Measurements from ENCODE around the gene NEGR1. TPM values are rescaled to one million over a fixed set of nuclear protein-coding genes. Genes with fewer than 3 reads are reported as not detected.

NEGR1 gene
- total RNA-seq, 1 donor from 2014 or later = 2.4 TPM

DNA sequence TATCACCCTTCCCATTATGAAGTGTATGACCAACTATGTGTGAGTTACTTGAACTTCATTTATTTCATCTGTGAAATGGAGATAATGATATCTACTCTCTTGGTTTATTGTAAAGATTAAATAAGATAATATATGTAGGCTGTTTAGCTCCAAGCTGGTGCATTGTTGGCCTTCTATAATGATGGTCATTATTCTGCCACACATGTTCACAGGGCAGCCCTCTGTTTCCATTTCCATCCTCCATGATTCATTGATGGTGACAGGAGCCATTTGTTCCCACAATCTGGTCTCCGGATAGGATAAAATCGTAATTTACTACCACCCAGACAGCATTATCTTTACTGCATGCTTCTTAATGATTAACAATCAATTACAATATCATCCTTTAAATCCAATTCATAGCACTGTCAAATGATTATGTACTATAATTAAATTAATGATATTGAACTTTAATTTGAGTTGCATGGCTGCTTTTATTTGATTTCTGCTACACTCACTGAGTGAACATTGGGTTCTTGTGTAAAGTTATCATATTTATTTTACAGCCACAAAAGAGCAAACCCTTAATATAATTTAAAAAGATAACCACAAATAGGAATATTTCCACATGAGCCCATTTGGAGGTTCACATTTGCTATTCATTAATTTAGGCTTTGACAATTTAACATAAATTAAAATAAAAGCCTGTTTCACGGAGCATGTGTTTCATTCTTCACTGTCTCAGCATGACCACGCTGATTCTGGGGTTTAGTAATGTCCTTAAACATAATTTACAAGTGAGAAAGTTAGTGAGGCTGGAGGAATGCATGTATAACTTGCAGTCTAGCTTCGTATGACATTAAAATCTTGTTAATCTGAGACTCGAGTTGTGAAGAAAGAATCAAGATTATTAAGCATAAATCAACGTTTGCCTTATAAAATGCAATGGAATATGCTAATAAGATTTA, 605.1 kb downstream of the NEGR1 start:
- DNase-seq (ENCODE audit: low spot score in 2 of 2, unreplicated experiment in 2 of 2) = no peak
- no peak overlapping the region for H3K27ac Mint-ChIP-seq
- H3K4me3 Mint-ChIP-seq = no peak overlapping the region
- no peaks in the 10 kb centered on the region for H3K4me1 Mint-ChIP-seq
- H3K36me3 Mint-ChIP-seq = no peaks in the 10 kb centered on the region
- H3K27me3 Mint-ChIP-seq (ENCODE audit: low read depth) = peaks cover 6% of the 10 kb centered on the region
- TF ChIP-seq CTCF (IDR thresholded peaks at IDR 0.05; ENCODE audit: unreplicated experiment) = no peak
- H3K9me3 Mint-ChIP-seq = no peaks in the 10 kb centered on the region

DNA sequence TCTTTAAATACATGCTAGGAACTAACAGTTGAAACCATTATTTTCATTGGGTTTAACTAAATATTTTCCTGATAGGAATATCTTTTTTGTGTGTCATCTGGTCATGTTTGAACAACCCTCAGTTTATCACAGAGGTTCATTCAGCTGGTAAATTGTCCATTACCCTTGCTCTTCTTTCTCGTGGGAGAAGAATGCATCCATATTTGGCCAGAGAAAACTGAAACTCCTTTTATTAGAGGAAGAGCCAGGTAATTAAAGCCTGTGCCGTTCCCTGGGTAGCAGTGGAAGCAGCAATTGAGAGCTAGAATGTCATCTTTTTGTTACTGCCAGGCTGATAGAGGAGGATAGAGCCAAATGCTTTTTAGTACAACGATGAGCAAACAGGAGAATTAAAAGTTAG, 614.3 kb downstream of the NEGR1 start:
- Mint-ChIP-seq H3K27me3 (ENCODE audit: low read depth) (peaks cover 2% of the 10 kb centered on the region), H3K27ac (no peak overlapping the region), H3K4me1 (peaks cover 2% of the 10 kb centered on the region), H3K36me3 (no peaks in the 10 kb centered on the region), H3K9me3 (no peaks in the 10 kb centered on the region), H3K4me3 (no peak overlapping the region)
- no peak for DNase-seq (ENCODE audit: low spot score in 2 of 2, unreplicated experiment in 2 of 2)
- no peak for TF ChIP-seq CTCF (IDR thresholded peaks at IDR 0.05; ENCODE audit: unreplicated experiment)

GRCh38 chr1:71667216-71667615, 615.1 kb downstream of the NEGR1 start:
- Mint-ChIP-seq H3K4me3 (no peak overlapping the region), H3K9me3 (no peaks in the 10 kb centered on the region), H3K4me1 (peaks cover 2% of the 10 kb centered on the region), H3K27ac (no peak overlapping the region), H3K36me3 (no peaks in the 10 kb centered on the region), H3K27me3 (ENCODE audit: low read depth) (peaks cover 2% of the 10 kb centered on the region)
- no peak for DNase-seq (ENCODE audit: low spot score in 2 of 2, unreplicated experiment in 2 of 2)
- no peak for TF ChIP-seq CTCF (IDR thresholded peaks at IDR 0.05; ENCODE audit: unreplicated experiment)

GRCh38 chr1:71666609-71667008, 615.7 kb downstream of the NEGR1 start:
- no peak overlapping the region for H3K27ac Mint-ChIP-seq
- no peaks in the 10 kb centered on the region for H3K27me3 Mint-ChIP-seq (ENCODE audit: low read depth)
- no peaks in the 10 kb centered on the region for H3K36me3 Mint-ChIP-seq
- no peak overlapping the region for H3K4me3 Mint-ChIP-seq
- peaks cover 2% of the 10 kb centered on the region for H3K4me1 Mint-ChIP-seq
- no peak for DNase-seq (ENCODE audit: low spot score in 2 of 2, unreplicated experiment in 2 of 2)
- no peak for TF ChIP-seq CTCF (IDR thresholded peaks at IDR 0.05; ENCODE audit: unreplicated experiment)
- H3K9me3 Mint-ChIP-seq = no peaks in the 10 kb centered on the region

- Mint-ChIP-seq H3K36me3 (no peaks in the 10 kb centered on the region), H3K27me3 (ENCODE audit: low read depth) (no peaks in the 10 kb centered on the region), H3K27ac (no peak overlapping the region), H3K4me1 (no peaks in the 10 kb centered on the region), H3K9me3 (peaks cover 4% of the 10 kb centered on the region), H3K4me3 (no peak overlapping the region)
- TF ChIP-seq CTCF (IDR thresholded peaks at IDR 0.05; ENCODE audit: unreplicated experiment) = no peak
- no peak for DNase-seq (ENCODE audit: low spot score in 2 of 2, unreplicated experiment in 2 of 2)
Measured at GRCh38 chr1:71660411-71660810, 621.9 kb downstream of the NEGR1 start.
